HG03439 (cell line): ENCODE data around the gene GPRASP1.

ENCODE experiments used
- ATAC-seq: cut with Tn5 transposase; IDR thresholded peaks from one replicate; pipeline ENCODE4 v1.9.1; 2021; ENCODE audit warnings: mild to moderate bottlenecking, moderate library complexity; ENCODE audit not compliant: unreplicated experiment

The GPRASP1 gene

DNA sequence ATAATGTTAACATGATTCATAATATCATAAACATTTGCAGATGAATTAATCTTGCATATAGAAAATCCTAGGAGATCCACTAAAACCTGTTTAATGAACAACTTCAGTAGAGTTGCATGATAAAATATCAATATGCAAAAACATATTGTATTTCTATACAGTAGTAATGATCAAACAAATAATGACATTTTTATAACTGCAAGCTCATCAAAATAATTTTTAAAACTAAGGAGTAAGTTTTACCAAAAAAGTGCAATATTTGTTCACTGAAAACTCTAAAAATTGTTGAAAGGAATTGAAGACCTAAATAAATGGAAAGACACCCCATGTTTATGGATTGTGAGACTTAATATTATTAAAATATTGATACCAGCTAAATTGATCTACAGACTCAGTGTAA lies 45.0 kb downstream of the GPRASP1 start:
- ATAC-seq, result no peak

DNA sequence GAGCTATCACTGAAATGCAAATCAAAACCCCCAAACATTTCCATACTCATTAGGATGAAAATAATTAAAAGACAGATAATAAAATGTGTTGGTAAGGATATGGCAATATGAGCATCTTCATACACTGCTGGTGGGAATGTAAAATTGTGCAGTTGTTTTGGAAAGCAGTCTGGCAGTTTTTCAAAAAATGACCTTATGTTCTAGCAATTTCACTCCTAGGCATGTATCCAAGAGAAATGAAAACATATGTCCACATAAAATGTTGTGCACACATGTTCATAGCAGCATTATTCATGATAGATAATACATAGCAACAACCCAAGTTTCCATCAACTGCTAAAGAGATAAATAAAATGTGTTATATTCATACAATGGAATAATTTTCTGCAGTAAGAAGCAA lies 46.2 kb downstream of the GPRASP1 start:
- no peak for ATAC-seq
